A673 (cell line): Measurements from ENCODE around the gene HRH2. TPM values are rescaled to one million over a fixed set of nuclear protein-coding genes. Genes with fewer than 3 reads are reported as not detected.

Source experiments
- BruUV-seq: library from RNA; stranded (reverse); fragments of 400-500 nt; replicated peaks from 2 replicates; lab custom pipeline; 2021; lab: Mats Ljungman, UMichigan
- CTCF ChIA-PET: fragments of 300-600 bp; sonication (Branson Sonifier 250); formaldehyde crosslinking; loops from one replicate; lab custom pipeline; 2022; ENCODE audit warnings: antibody characterized with exemption; lab: Charles Lee
- POLR2A ChIA-PET: fragments of 300-600 bp; sonication (Branson Sonifier 250); formaldehyde crosslinking; loops from one replicate; lab custom pipeline; 2022; ENCODE audit warnings: antibody characterized with exemption; ENCODE audit not compliant: low non-redundant PET; lab: Charles Lee
- DNase-seq: peaks from one replicate; pipeline ENCODE4 v3.0.0-alpha.2; 2015; ENCODE audit warnings: low spot score
- H3K27ac ChIP-seq: fragments of 200-600 bp; sonication (generic); 2 replicates; pipeline ENCODE4 v1.5.1; 2016; ENCODE audit warnings: mixed run types, low read depth, mild to moderate bottlenecking, mixed read lengths, antibody characterized with exemption, low read length; ENCODE audit not compliant: poor library complexity, severe bottlenecking
- H3K27me3 ChIP-seq: fragments of 200-600 bp; sonication (generic); replicated peaks from 2 replicates; pipeline ENCODE4 v1.6.1; 2017; ENCODE audit warnings: mixed run types, low read depth, mild to moderate bottlenecking, mixed read lengths, antibody characterized with exemption, low read length; ENCODE audit not compliant: insufficient read depth, poor library complexity
- H3K36me3 ChIP-seq: fragments of 200-600 bp; sonication (generic); 2 replicates; pipeline ENCODE4 v1.6.1; 2016; ENCODE audit warnings: mixed run types, mild to moderate bottlenecking, mixed read lengths, antibody characterized with exemption, low read length; ENCODE audit not compliant: insufficient read depth, poor library complexity, severe bottlenecking
- H3K4me1 ChIP-seq: fragments of 200-600 bp; sonication (generic); 2 replicates; pipeline ENCODE4 v1.6.1; 2017; ENCODE audit warnings: mixed run types, mild to moderate bottlenecking, mixed read lengths, antibody characterized with exemption, low read length; ENCODE audit not compliant: insufficient read depth, poor library complexity, severe bottlenecking
- H3K4me3 ChIP-seq: fragments of 200-600 bp; sonication (generic); 2 replicates; pipeline ENCODE4 v1.5.1; 2016; ENCODE audit warnings: low read depth, mixed run types, mild to moderate bottlenecking, mixed read lengths, low read length; ENCODE audit not compliant: poor library complexity, severe bottlenecking
- H3K9me3 ChIP-seq: fragments of 200-600 bp; sonication (generic); 2 replicates; pipeline ENCODE4 v1.6.1; 2016; ENCODE audit warnings: mixed run types, low read depth, mild to moderate bottlenecking, mixed read lengths, antibody characterized with exemption, low read length; ENCODE audit not compliant: poor library complexity, severe bottlenecking
- CTCF ChIP-seq: fragments of 300-800, 200-600 bp; sonication (generic); conservative IDR thresholded peaks from 2 replicates; pipeline ENCODE4 v1.5.1; 2017; ENCODE audit warnings: low read depth, mild to moderate bottlenecking, antibody characterized with exemption, low read length, moderate library complexity, mixed read lengths
- EZH2 ChIP-seq: fragments of 200-600 bp; sonication (generic); IDR thresholded peaks from 2 replicates; pipeline ENCODE4 v1.6.1; 2017; ENCODE audit warnings: borderline replicate concordance, low read depth, mild to moderate bottlenecking, mixed read lengths, antibody characterized with exemption, low read length; ENCODE audit not compliant: poor library complexity, severe bottlenecking
- intact Hi-C: fragments of 100-400 bp; cut with micrococcal nuclease; formaldehyde crosslinking; loops from one replicate; pipeline ENCODE4 v1.10.0; 2022; ENCODE audit not compliant: unreplicated experiment
- total RNA-seq: library from RNA; stranded (reverse); gene quantifications from 2 replicates; pipeline ENCODE4 v1.2.3, GENCODE V29; 2021

Gene HRH2
- total RNA-seq, 1 experiment from 2014 or later: not detected

GRCh38 chr5:175724314-175725275 is 66.7 kb downstream of the HRH2 start:
- BruUV-seq: no TSS peak
- intact Hi-C loops: no loop called here
- Histone ChIP-seq H3K27me3 (no peaks in the 10 kb centered on the region), H3K27ac (no peak overlapping the region), H3K4me1 (no peaks in the 10 kb centered on the region), H3K9me3 (no peaks in the 10 kb centered on the region), H3K36me3 (no peaks in the 10 kb centered on the region), H3K4me3 (no peak overlapping the region)
- no peak for TF ChIP-seq CTCF
- TF ChIP-seq EZH2: no peak
- ChIA-PET CTCF (no interaction called here), POLR2A (no interaction called here)
- no peak for DNase-seq

GRCh38 chr5:175728316-175728715 is 70.4 kb downstream of the HRH2 start:
- no peak for TF ChIP-seq EZH2
- no peak for TF ChIP-seq CTCF
- no peak overlapping the region for H3K4me3 ChIP-seq
- ChIA-PET CTCF (interaction anchor here (0.5 kb wide), 1 partner anchor 575 kb away, joined by 4 read pairs; no protein-coding TSS in a partner anchor), POLR2A (no interaction called here)
- DNase-seq: no peak
- peaks cover 3% of the 10 kb centered on the region for H3K27me3 ChIP-seq
- H3K4me1 ChIP-seq: no peaks in the 10 kb centered on the region
- H3K36me3 ChIP-seq: no peaks in the 10 kb centered on the region
- H3K9me3 ChIP-seq: no peaks in the 10 kb centered on the region
- BruUV-seq: no TSS peak
- intact Hi-C loops: no loop called here
- H3K27ac ChIP-seq: no peak overlapping the region

- Histone ChIP-seq H3K36me3 (no peaks in the 10 kb centered on the region), H3K9me3 (no peaks in the 10 kb centered on the region), H3K27ac (no peak overlapping the region), H3K4me1 (no peaks in the 10 kb centered on the region), H3K4me3 (no peak overlapping the region), H3K27me3 (peaks cover 3% of the 10 kb centered on the region)
- TF ChIP-seq CTCF (no peak), EZH2 (no peak)
- BruUV-seq: no TSS peak
- ChIA-PET CTCF (interaction anchor here (0.5 to 1.5 kb wide), 7 partner anchors 11 to 818 kb away, joined by 3 to 7 read pairs (median 3); partner anchors contain the start of gene CPLX2), POLR2A (no interaction called here)
- no peak for DNase-seq
- intact Hi-C loops: no loop called here
Observed at GRCh38 chr5:175728885-175729828, 71.3 kb downstream of the HRH2 start.
